Measurements from ENCODE around the gene MSANTD7.
A peak's percentile ranks its signal among the peaks of the same experiment; 100 is the strongest.
"Not testable (repeated sequence)": the region's sequence is repeated elsewhere in the genome, so short reads cannot be mapped to it uniquely, and the experiment has no call there.

MSANTD7 gene
- 50.3 reads per million, percentile 68 among the genes with 10 or more reads in this experiment for total RNA-seq

DNA sequence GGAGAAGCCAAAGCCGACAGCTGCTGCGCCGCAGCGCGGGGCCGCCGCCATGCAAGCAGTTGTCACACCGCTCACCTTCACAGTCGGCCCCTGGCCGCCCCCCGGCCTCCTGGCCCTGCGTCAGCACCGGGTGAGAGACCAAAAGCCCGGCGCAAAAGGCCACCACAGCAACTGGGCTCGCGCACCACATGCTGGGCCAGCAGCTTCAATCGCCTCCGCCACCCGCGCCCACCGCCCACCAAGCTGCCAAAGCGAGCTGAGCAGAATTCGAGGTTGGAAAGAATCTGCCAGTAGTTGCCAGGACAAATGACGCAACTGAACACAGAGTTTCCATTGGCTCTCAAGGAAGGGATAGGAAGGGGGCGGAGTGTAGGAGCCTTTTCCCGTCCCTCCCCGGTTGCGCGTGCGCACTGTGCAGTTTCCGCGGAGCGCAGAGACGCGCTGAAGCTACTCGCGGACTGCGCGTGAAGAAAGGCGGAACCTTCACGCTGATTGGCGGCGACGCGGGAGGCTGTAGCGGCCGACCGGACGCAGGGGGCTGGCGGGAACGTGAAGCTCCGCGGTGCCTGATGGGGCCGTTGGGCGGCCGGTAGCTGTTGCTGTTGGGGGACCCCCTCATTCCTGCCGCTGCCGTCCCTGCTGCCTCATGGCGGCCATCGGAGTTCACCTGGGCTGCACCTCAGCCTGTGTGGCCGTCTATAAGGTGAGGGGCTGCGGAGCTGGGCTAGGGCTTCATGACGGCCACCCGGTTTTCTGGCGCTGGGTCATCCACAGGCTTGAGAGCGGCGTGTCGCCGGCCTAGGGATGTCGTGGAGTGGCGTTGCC is at the start of gene MSANTD7, which contains the start of the genes CDNF and HSPA14:
TSS of gene MSANTD7 (plus strand) at position 550 of the 825 bp plus-strand sequence. CDS start 3,979 bp downstream, outside the sequence.
TSS of gene CDNF (minus strand) at position 281 of the 825 bp plus-strand sequence. CDS start at position 190, 91 bp downstream.
TSS of gene HSPA14 (plus strand) at position 550 of the 825 bp plus-strand sequence. CDS start at position 647, 97 bp downstream.
- DNase-seq = peak; percentile 100

GRCh38 chr10:14798636-14799035 is 39.5 kb upstream of the MSANTD7 start:
- DNase-seq = no peak

- no peak for DNase-seq
Measured at GRCh38 chr10:14800397-14800796, 37.7 kb upstream of the MSANTD7 start.

DNA sequence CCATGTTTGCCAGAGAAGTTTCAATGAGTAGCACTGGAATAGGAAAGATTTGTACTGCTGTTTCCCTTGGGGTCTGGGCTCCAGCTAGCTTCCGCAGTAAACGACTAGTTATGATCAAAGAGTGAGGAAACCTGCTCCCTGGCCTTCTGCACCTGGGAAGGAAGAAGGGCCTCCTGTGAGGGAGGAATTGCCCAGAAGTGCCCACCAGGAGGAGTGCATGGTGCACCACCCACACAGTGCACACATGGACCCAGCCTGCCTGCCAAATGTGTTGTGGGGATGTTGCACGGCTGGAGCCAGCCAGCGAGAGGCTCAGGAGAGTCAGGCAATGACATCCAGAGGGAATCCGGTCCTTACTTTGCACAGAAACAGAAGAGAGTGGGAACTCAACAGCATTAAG is 36.4 kb upstream of the MSANTD7 start:
- no peak for DNase-seq

DNA sequence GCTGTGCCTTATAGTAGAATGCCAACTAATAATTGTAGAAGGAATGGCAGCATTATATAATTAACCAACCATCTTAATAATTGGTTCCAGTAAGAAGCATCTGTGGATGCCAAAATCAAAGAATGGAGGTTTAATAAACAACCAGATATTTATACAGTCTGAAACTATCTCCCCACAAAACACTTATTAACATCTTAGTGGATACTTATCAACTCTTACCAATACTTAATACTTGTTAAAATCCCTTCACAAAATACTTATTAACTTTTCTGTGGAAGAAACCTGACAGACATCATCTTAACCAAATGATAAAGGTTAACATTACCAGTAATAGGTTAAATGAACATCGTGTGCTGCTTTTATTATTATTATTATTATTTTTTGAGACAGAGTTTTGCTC is 34.3 kb upstream of the MSANTD7 start:
- DNase-seq = no peak

- no peak for DNase-seq
Measured at GRCh38 chr10:14806318-14806717, 31.8 kb upstream of the MSANTD7 start.

GRCh38 chr10:14810969-14811953 is 26.8 kb upstream of the MSANTD7 start:
- DNase-seq = no peak

DNA sequence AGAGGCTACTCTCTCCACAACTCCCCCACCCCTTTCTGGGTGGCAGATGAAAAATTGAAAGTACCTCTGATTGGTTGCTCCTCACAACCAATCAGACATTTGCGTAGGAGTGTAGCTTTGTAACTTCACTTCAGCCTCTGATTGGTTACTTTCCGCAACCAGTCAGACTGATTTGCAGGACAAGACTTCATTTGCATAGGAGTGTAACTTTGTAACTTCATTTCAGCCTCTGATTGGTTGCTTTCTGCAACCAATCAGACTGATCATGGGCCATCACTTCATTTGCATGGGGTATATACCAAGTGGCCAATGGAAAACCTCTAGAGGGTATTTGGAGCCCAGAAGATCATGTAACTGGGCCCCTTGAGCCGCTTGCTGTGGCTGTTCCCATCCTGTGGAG is 25.8 kb upstream of the MSANTD7 start:
- DNase-seq = no peak

- no peak for DNase-seq
Measured at GRCh38 chr10:14815681-14816080, 22.4 kb upstream of the MSANTD7 start.

- DNase-seq = not testable (repeated sequence)
Measured at GRCh38 chr10:14816717-14817116, 21.4 kb upstream of the MSANTD7 start.

GRCh38 chr10:14820010-14820774 is 17.9 kb upstream of the MSANTD7 start:
- no peak for DNase-seq

DNA sequence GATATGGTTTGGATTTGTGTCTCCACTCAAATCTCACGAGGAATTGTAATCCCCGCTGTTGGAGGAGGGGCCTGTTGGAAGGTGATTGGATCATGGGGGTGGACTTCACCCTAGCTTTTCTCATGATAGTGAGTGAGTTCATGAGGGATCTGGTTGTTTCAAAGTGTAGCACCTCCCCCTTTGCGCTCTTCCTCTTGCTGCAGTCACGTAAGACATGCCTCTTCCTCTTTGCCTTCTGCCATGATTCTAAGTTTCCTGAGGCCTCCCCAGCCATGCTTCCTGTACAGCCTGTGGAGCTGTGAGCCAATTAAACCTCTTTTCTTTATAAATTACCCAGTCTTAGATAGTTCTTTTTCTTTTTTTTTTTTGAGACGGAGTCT is 17.3 kb upstream of the MSANTD7 start:
- DNase-seq = no peak

GRCh38 chr10:14821635-14822375 is 16.3 kb upstream of the MSANTD7 start:
- DNase-seq = no peak

DNA sequence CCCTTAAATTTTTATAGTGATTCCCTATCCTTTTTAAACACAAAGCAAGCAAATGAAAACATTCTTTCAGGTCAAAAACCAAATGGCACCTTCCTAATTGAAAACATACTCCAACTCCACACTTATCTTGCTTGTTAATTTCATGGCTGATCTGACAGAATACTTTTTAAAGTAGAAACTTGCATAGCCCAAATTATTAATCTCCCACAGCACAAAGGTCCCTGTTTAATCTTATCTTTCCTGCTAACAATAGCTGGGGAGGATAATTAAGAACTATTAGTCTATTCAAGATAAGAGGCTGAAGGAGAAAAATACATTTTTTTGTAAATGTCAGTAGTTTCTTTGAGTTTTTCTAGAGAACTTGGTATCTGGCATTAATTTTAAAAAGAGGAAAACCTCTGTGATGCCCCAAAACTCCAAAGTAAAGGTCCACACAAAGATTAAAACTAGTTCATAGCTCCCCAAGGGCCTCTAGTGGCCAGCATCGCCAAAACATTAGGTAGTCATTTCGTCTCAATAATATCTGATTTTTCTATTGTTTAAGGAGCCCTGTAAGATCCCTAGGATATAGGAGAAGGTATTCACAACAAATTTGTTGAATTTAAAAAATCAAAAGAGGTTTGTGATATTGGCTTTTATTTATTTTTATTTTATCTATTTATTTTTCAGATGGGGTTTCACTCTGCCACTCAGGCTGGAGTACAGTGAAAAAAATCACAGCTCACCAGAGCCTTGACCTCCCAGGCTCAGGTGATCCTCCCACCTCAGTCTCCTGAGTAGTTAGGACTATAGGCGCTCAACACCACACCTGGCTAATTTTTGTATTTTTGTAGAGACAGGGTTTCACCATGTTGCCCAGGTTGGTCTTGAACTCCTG is 15.0 kb upstream of the MSANTD7 start:
- DNase-seq = peak; percentile 12

DNA sequence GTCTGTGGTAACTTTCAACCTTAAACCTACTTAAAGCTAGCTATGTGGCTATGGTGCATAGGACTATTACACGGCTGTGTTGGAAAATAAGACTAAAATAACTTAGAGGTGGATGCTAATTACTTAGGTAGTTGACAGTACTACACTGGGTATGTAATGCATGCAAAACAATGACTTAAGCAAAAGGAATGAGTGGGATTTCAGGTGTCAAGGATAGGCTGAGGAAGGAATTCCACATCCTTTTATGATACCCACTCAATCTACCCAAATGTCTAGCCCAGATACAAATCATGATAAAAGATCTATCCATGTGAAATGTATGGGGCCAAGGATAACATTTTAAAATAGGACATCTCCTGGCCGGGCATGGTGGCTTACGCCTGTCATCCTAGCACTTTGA is 14.1 kb upstream of the MSANTD7 start:
- DNase-seq = no peak

DNA sequence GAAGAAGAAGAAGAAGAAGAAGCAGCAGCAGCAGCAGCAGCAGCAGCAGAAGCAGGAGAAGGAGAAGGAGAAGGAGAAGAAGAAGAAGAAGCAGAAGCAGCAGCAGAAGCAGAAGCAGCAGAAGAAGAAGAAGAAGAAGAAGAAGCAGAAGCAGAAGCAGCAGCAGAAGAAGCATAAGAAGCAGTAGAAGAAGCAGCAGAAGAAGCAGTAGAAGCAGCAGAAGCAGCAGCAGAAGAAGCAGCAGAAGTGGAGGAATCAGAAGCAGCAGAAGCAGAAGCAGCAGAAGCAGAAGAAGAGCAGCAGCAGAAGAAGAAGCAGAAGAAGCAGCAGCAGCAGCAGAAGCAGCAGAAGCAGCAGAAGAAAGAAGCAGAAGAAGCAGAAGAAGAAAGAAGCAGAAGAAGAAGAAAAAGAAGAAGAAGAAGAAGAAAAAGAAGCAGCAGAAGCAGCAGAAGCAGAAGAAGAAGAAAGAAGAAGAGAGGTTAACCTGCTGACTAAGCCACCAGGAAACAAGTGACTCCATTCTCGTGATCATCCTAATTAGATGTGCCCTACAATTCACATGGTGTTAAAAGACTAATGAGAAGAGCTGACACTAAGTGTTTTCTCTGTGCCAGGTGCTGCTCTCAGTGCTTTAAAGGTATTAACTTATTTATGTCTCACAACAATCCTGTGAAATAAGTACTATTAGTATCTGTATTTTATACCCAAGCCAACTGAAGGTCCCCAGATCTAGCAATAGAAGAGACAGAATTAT is 11.9 kb upstream of the MSANTD7 start:
- DNase-seq = no peak

- no peak for DNase-seq
Measured at GRCh38 chr10:14833106-14833505, 5.0 kb upstream of the MSANTD7 start.

GRCh38 chr10:14836208-14836607 is 1.9 kb upstream of the MSANTD7 start:
- no peak for DNase-seq

- no peak for DNase-seq
Measured at GRCh38 chr10:14837003-14837756, 926 bp upstream of the MSANTD7 start.

Measured in effector CD4-positive, alpha-beta T cell (primary cell).